PC-9 (cell line): ENCODE results near the gene SREBF2. TPM values are rescaled to one million over a fixed set of nuclear protein-coding genes. Genes with fewer than 3 reads are reported as not detected.
"Not testable (repeated sequence)": the region's sequence is repeated elsewhere in the genome, so short reads cannot be mapped to it uniquely, and the experiment has no call there.

Source experiments
- BruUV-seq: library from RNA; stranded (reverse); fragments of 400-500 nt; replicated peaks from 2 replicates; lab custom pipeline; 2021; lab: Mats Ljungman, UMichigan
- CTCF ChIA-PET: fragments of 300-600 bp; sonication (Branson Sonifier 250); formaldehyde crosslinking; loops from one replicate; lab custom pipeline; 2022; ENCODE audit warnings: antibody characterized with exemption; lab: Charles Lee
- POLR2A ChIA-PET: fragments of 300-600 bp; sonication (Branson Sonifier 250); formaldehyde crosslinking; loops from one replicate; lab custom pipeline; 2022; ENCODE audit warnings: antibody characterized with exemption; ENCODE audit not compliant: unreplicated experiment; lab: Charles Lee
- DNase-seq, 2 experiments: peaks; one replicate each; pipeline versions ENCODE4 v3.0.0 to v3.0.0-alpha.2; 2015 to 2022; ENCODE audit warnings: mixed read lengths in 1 of 2
- H2AFZ ChIP-seq: fragments of 200-600 bp; sonication (generic); 2 replicates; pipeline ENCODE4 v1.8.1; 2017; ENCODE audit warnings: antibody characterized with exemption
- H3F3A ChIP-seq: fragments of 200-600 bp; sonication (generic); 2 replicates; pipeline ENCODE4 v1.8.1; 2017; ENCODE audit warnings: antibody characterized with exemption, mild to moderate bottlenecking, low read depth; ENCODE audit not compliant: insufficient read depth
- H3K27ac ChIP-seq: fragments of 200-600 bp; sonication (generic); 2 replicates; pipeline ENCODE4 v1.6.1; 2016; ENCODE audit warnings: mixed run types
- H3K27me3 ChIP-seq: fragments of 200-600 bp; sonication (generic); 2 replicates; pipeline ENCODE4 v1.6.1; 2016; ENCODE audit warnings: low read depth, mixed run types; ENCODE audit not compliant: insufficient read depth
- H3K36me3 ChIP-seq: fragments of 200-600 bp; sonication (generic); 2 replicates; pipeline ENCODE4 v1.6.1; 2016; ENCODE audit warnings: low read depth, mixed run types
- H3K4me1 ChIP-seq: fragments of 200-600 bp; sonication (generic); replicated peaks from 2 replicates; pipeline ENCODE4 v1.6.1; 2016; ENCODE audit warnings: mixed run types; ENCODE audit not compliant: insufficient read depth
- H3K4me2 ChIP-seq: fragments of 200-600 bp; sonication (generic); 2 replicates; pipeline ENCODE4 v1.6.1; 2017; ENCODE audit warnings: mixed run types
- H3K4me3 ChIP-seq: fragments of 200-600 bp; sonication (generic); 2 replicates; pipeline ENCODE4 v1.6.1; 2016; ENCODE audit warnings: mixed run types
- H3K79me2 ChIP-seq: fragments of 200-600 bp; sonication (generic); 2 replicates; pipeline ENCODE4 v1.6.1; 2017; ENCODE audit warnings: low read depth, mixed run types
- H3K9me2 ChIP-seq: fragments of 200-600 bp; sonication (generic); 2 replicates; pipeline ENCODE4 v1.8.1; 2017; ENCODE audit warnings: mild to moderate bottlenecking; ENCODE audit not compliant: insufficient read depth
- H3K9me3 ChIP-seq: fragments of 200-600 bp; sonication (generic); 2 replicates; pipeline ENCODE4 v1.8.1; 2016; ENCODE audit warnings: low read depth; ENCODE audit not compliant: insufficient read depth
- H4K20me1 ChIP-seq: fragments of 200-600 bp; sonication (generic); 2 replicates; pipeline ENCODE4 v1.8.1; 2017; ENCODE audit not compliant: insufficient read depth
- EZH2 ChIP-seq: fragments of 200-600 bp; sonication (generic); IDR thresholded peaks from 2 replicates; pipeline ENCODE4 v1.8.0; 2017; ENCODE audit warnings: antibody characterized with exemption, low read depth
- intact Hi-C: fragments of 100-400 bp; cut with micrococcal nuclease; formaldehyde crosslinking; loops from one replicate; pipeline ENCODE4 v1.10.0; 2022; ENCODE audit not compliant: unreplicated experiment
- total RNA-seq: library from RNA; stranded (reverse); gene quantifications from 2 replicates; pipeline ENCODE4 v1.2.3, GENCODE V29; 2021
- TF ChIP-seq, protein P1 (sequence below): fragments of 200-600 bp; sonication (generic); conservative IDR thresholded peaks from 2 replicates; pipeline ENCODE4 v1.6.1; 2017; ENCODE audit warnings: mixed run types, antibody characterized with exemption, mild to moderate bottlenecking, moderate library complexity

The SREBF2 gene
- total RNA-seq, 1 experiment from 2014 or later = 196 TPM

DNA sequence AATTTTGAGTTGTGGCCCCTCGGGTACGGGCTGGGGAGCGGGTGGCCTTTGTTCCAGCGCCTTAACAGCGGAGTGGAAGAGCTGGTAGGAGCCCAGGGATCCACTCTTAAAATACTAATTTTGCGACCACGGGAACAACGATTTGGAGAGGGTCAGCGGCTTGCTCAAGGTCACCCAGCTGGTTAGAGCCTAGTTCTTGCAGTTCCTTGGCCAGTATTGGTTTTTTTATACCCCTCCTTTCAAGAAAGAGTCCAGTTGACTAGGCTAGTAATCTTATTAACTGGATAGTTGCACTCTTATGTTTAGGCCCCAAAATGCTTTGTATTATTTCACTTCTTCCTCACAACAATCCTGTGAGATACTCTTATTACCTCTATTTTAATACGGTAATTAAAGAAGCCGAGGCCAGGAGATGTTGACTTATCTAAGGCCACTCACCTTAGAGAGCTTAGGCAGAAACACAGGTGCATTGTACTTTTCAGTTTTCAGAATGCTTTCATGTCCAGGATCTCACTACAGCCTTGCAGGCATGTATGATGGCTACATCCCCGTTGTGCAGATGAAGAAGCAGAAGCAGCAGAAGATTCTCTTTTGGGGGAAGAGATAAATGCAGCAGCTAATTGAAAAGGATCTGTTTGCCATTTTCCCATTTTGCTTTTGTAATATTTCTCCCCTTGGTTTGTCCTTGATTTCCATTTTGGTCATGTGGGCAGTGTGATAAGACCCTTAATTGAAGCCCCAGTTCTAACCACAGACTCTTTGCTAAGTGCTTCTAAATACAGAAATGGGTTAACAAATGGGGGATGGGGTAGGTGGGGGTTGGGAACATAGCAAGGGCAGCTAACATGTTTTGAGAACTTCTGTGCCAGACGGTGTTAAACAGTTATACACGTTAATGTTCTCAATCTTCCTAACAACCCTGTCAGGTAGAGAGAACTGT, 1.4 kb downstream of the SREBF2 start:
- Histone ChIP-seq H4K20me1 (peaks cover 7% of the 10 kb centered on the region; the same call in 1 of the 2 replicates), H3K4me2 (peak overlapping the region; percentile 97), H3F3A (peaks cover 26% of the 10 kb centered on the region; the same call in 1 of the 2 replicates), H3K79me2 (peaks cover 73% of the 10 kb centered on the region), H3K9me3 (no peaks in the 10 kb centered on the region), H3K36me3 (peaks cover 38% of the 10 kb centered on the region), H3K27me3 (no peaks in the 10 kb centered on the region), H3K4me3 (peak overlapping the region; percentile 71), H3K27ac (peak overlapping the region; percentile 71), H2AFZ (peak overlapping the region; percentile 75; the same call in 1 of the 2 replicates), H3K9me2 (no peaks in the 10 kb centered on the region), H3K4me1 (peaks cover 36% of the 10 kb centered on the region)
- intact Hi-C loops = no loop called here
- no peak for DNase-seq
- TF ChIP-seq, protein P1, sequence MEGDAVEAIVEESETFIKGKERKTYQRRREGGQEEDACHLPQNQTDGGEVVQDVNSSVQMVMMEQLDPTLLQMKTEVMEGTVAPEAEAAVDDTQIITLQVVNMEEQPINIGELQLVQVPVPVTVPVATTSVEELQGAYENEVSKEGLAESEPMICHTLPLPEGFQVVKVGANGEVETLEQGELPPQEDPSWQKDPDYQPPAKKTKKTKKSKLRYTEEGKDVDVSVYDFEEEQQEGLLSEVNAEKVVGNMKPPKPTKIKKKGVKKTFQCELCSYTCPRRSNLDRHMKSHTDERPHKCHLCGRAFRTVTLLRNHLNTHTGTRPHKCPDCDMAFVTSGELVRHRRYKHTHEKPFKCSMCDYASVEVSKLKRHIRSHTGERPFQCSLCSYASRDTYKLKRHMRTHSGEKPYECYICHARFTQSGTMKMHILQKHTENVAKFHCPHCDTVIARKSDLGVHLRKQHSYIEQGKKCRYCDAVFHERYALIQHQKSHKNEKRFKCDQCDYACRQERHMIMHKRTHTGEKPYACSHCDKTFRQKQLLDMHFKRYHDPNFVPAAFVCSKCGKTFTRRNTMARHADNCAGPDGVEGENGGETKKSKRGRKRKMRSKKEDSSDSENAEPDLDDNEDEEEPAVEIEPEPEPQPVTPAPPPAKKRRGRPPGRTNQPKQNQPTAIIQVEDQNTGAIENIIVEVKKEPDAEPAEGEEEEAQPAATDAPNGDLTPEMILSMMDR = no peak
- no peak for TF ChIP-seq EZH2
- POLR2A ChIA-PET = no interaction called here
- CTCF ChIA-PET = interaction anchor here (1.3 kb wide), 1 partner anchor 87 kb away, joined by 5 read pairs; no protein-coding TSS in a partner anchor
- TSS peak; percentile 53 for BruUV-seq

DNA sequence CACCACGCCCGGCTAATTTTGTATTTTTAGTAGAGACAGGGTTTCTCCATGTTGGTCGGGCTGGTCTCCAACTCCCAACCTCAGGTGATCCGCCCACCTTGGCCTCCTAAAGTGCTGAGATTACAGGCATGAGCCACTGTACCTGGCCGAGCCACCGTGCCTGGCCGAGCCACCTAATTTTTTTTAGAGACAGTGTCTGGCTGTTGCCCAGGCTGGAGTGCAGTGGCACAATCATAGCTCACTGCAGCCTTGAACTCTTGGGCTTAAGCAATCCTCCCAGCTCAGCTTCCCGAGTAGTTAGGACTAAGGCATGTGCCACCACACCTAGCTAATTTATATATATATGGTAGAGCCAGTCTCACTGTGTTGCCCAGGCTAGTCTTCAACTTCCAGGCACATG, 2.6 kb downstream of the SREBF2 start:
- H3K79me2 ChIP-seq = peaks cover 85% of the 10 kb centered on the region
- intact Hi-C loops, H3K9me3 ChIP-seq, H2AFZ ChIP-seq, H3K9me2 ChIP-seq, BruUV-seq, H3K27ac ChIP-seq, H3K27me3 ChIP-seq, H3K4me3 ChIP-seq, CTCF ChIA-PET, DNase-seq: not testable (repeated sequence)
- H3K36me3 ChIP-seq = peaks cover 42% of the 10 kb centered on the region
- POLR2A ChIA-PET = interaction anchor here (0.6 kb wide), 1 partner anchor 105 kb away, joined by 4 read pairs; no protein-coding TSS in a partner anchor
- peaks cover 12% of the 10 kb centered on the region; the same call in 1 of the 2 replicates for H4K20me1 ChIP-seq
- H3K4me2 ChIP-seq = peak overlapping the region; percentile 29
- H3K4me1 ChIP-seq = peaks cover 48% of the 10 kb centered on the region
- H3F3A ChIP-seq = peaks cover 37% of the 10 kb centered on the region; the same call in 1 of the 2 replicates

DNA sequence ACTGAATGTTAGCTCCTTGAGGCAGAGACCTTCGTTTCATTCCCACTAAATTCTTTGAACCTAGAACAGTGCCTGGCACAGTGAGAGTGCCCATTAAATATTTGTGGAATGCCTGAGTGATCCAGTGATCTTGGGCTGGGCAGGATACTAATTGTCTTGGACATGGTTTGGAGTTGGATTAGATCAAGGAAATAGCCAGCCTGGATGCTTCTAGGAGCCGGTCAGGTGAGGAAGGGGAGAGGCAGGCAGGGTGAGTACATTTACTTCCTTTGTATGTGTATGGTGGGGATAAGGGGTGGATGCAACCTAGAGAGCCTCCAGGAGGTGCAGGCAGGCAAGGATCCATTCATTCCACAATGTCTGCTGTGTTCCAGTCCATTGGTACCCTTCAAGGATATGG, 3.6 kb downstream of the SREBF2 start:
- Histone ChIP-seq H3K4me1 (peaks cover 55% of the 10 kb centered on the region), H3F3A (peaks cover 43% of the 10 kb centered on the region), H2AFZ (no peak overlapping the region), H3K4me2 (no peak overlapping the region), H3K9me2 (no peaks in the 10 kb centered on the region), H3K27ac (no peak overlapping the region), H3K27me3 (no peaks in the 10 kb centered on the region), H3K9me3 (no peaks in the 10 kb centered on the region), H3K4me3 (no peak overlapping the region), H3K36me3 (peaks cover 43% of the 10 kb centered on the region), H4K20me1 (peaks cover 12% of the 10 kb centered on the region; the same call in 1 of the 2 replicates), H3K79me2 (peaks cover 93% of the 10 kb centered on the region)
- no TSS peak for BruUV-seq
- intact Hi-C loops = no loop called here
- CTCF ChIA-PET = interaction anchor here (1.1 kb wide), 1 partner anchor 120 kb away, joined by 6 read pairs; no protein-coding TSS in a partner anchor
- TF ChIP-seq, protein P1 = no peak
- no peak for TF ChIP-seq EZH2
- POLR2A ChIA-PET = interaction anchor here (0.6 kb wide), 1 partner anchor 14 kb away, joined by 8 read pairs; no protein-coding TSS in a partner anchor
- no peak for DNase-seq
